ENCODE data around the gene ARR3. TPM values are rescaled to one million over a fixed set of nuclear protein-coding genes. Genes with fewer than 3 reads are reported as not detected.
"Not testable (repeated sequence)": the region's sequence is repeated elsewhere in the genome, so short reads cannot be mapped to it uniquely, and the experiment has no call there.

Gene ARR3
- total RNA-seq, 1 donor from 2014 or later, result not detected

DNA sequence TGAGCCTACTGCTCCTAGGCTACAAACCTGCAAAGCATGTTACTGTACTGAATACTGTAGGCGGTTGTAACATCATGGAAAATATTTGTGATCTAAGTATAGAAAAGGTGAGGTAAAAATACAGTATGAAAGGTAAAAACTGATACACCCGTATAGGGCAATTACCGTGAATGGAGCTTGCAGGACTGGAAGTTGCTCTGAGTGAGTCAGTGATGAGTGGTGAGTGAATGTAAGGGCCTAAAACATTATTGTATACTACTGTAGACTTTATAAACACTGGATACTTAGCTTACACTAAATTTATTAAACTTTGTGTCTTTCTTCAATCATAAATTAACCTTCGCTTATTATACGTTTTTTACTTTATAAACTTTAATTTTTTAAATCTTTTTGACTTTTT lies 25.5 kb downstream of the ARR3 start:
- TF ChIP-seq CTCF (IDR thresholded peaks at IDR 0.05; ENCODE audit: insufficient read depth, low read length, severe bottlenecking), result no peak
- H3K36me3 ChIP-seq (ENCODE audit: control insufficient read depth, insufficient read depth, low read length), result no peaks in the 10 kb centered on the region
- H3K27me3 ChIP-seq (ENCODE audit: control insufficient read depth, insufficient read depth, low read length), result no peaks in the 10 kb centered on the region
- no peak overlapping the region for H3K4me3 ChIP-seq (ENCODE audit: low read depth, low read length)
- peak; percentile 53 for DNase-seq (ENCODE audit: low read depth)
- FAIRE-seq, result no peak

GRCh38 chrX:70301716-70302115 lies 33.6 kb downstream of the ARR3 start:
- FAIRE-seq (no peak), DNase-seq (ENCODE audit: low read depth) (no peak)
- no peak overlapping the region for H3K4me3 ChIP-seq (ENCODE audit: low read depth, low read length)
- H3K27me3 ChIP-seq (ENCODE audit: control insufficient read depth, insufficient read depth, low read length), result no peaks in the 10 kb centered on the region
- no peaks in the 10 kb centered on the region for H3K36me3 ChIP-seq (ENCODE audit: control insufficient read depth, insufficient read depth, low read length)
- no peak for TF ChIP-seq CTCF (IDR thresholded peaks at IDR 0.05; ENCODE audit: insufficient read depth, low read length, severe bottlenecking)

GRCh38 chrX:70313503-70313902 lies 45.4 kb downstream of the ARR3 start:
- TF ChIP-seq CTCF (IDR thresholded peaks at IDR 0.05; ENCODE audit: insufficient read depth, low read length, severe bottlenecking), result no peak
- FAIRE-seq, result no peak
- H3K4me3 ChIP-seq (ENCODE audit: low read depth, low read length), result no peak overlapping the region
- no peaks in the 10 kb centered on the region for H3K36me3 ChIP-seq (ENCODE audit: control insufficient read depth, insufficient read depth, low read length)
- DNase-seq (ENCODE audit: low read depth), result no peak
- no peaks in the 10 kb centered on the region for H3K27me3 ChIP-seq (ENCODE audit: control insufficient read depth, insufficient read depth, low read length)

DNA sequence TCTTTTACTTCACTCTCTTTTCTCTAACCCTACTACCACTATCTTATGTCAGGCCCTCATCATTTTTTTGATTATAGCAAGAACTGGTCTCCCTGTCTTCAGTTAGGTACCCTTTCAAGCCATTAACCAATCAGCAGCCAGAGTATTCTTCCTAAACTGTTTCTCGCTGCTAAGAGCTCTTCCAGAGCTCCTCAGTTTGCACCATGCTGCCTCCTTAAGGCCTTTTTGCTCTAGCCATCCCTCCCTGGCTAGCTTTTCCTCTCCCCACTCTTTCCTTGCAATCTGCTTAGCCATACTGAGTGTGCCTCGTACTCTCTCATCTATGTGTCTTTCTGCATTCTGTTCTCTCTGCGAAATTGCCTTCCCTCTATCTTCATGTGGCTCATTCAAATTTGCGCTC lies 54.6 kb downstream of the ARR3 start:
- Histone ChIP-seq H3K36me3 (ENCODE audit: control insufficient read depth, insufficient read depth, low read length) (no peaks in the 10 kb centered on the region), H3K4me3 (ENCODE audit: low read depth, low read length) (no peak overlapping the region), H3K27me3 (ENCODE audit: control insufficient read depth, insufficient read depth, low read length) (no peaks in the 10 kb centered on the region)
- DNase-seq (ENCODE audit: low read depth), result no peak
- FAIRE-seq, result no peak
- no peak for TF ChIP-seq CTCF (IDR thresholded peaks at IDR 0.05; ENCODE audit: insufficient read depth, low read length, severe bottlenecking)

GRCh38 chrX:70323628-70324027 lies 55.5 kb downstream of the ARR3 start:
- not testable (repeated sequence) for H3K27me3 ChIP-seq (ENCODE audit: control insufficient read depth, insufficient read depth, low read length); H3K36me3 ChIP-seq (ENCODE audit: control insufficient read depth, insufficient read depth, low read length); FAIRE-seq; DNase-seq (ENCODE audit: low read depth); H3K4me3 ChIP-seq (ENCODE audit: low read depth, low read length)

GRCh38 chrX:70324326-70324725 lies 56.2 kb downstream of the ARR3 start:
- TF ChIP-seq CTCF (IDR thresholded peaks at IDR 0.05; ENCODE audit: insufficient read depth, low read length, severe bottlenecking), result no peak
- H3K4me3 ChIP-seq (ENCODE audit: low read depth, low read length), result no peak overlapping the region
- H3K27me3 ChIP-seq (ENCODE audit: control insufficient read depth, insufficient read depth, low read length), result no peaks in the 10 kb centered on the region
- no peak for FAIRE-seq
- no peaks in the 10 kb centered on the region for H3K36me3 ChIP-seq (ENCODE audit: control insufficient read depth, insufficient read depth, low read length)
- DNase-seq (ENCODE audit: low read depth), result no peak
